NB4 (cell line): ENCODE data around the gene CDHR1.

Source experiments
- DNase-seq: peaks from one replicate; pipeline ENCODE4 v3.0.0; 2010; ENCODE audit warnings: low read depth
- H3K4me3 ChIP-seq: one replicate; pipeline ENCODE4 v1.5.1; 2011; ENCODE audit warnings: mild to moderate bottlenecking, low read depth, low read length, moderate library complexity
- CTCF ChIP-seq: IDR thresholded peaks from one replicate; pipeline ENCODE4 v1.5.1; 2012; ENCODE audit warnings: low read depth, low read length
- MAX ChIP-seq: IDR thresholded peaks from 2 replicates; pipeline ENCODE4 v1.6.1; 2011; ENCODE audit warnings: low read depth, low read length
- MYC ChIP-seq: IDR thresholded peaks from 2 replicates; pipeline ENCODE4 v1.6.1; 2011; ENCODE audit warnings: low read depth, low read length
- POLR2A ChIP-seq: IDR thresholded peaks from 2 replicates; pipeline ENCODE4 v1.6.1; 2011; ENCODE audit warnings: mild to moderate bottlenecking; ENCODE audit not compliant: insufficient read length; ENCODE audit errors: extremely low read depth

Gene CDHR1

GRCh38 chr10:84247496-84247895, 53.2 kb downstream of the CDHR1 start:
- no peak for DNase-seq
- no peak overlapping the region for H3K4me3 ChIP-seq
- TF ChIP-seq MYC, result no peak
- TF ChIP-seq MAX, result no peak
- no peak for TF ChIP-seq CTCF
- no peak for TF ChIP-seq POLR2A

GRCh38 chr10:84248794-84249193, 54.5 kb downstream of the CDHR1 start:
- DNase-seq, result no peak
- H3K4me3 ChIP-seq, result no peak overlapping the region
- no peak for TF ChIP-seq MAX
- TF ChIP-seq CTCF, result no peak
- no peak for TF ChIP-seq MYC

- H3K4me3 ChIP-seq, result no peak overlapping the region
- no peak for DNase-seq
- TF ChIP-seq POLR2A (no peak), CTCF (no peak), MAX (no peak), MYC (no peak)
Measured at GRCh38 chr10:84254552-84255478, 60.5 kb downstream of the CDHR1 start.

GRCh38 chr10:84256510-84257342, 62.4 kb downstream of the CDHR1 start:
- DNase-seq, result peak; percentile 49
- no peak for TF ChIP-seq MYC
- TF ChIP-seq MAX, result no peak
- peak; percentile 30 for TF ChIP-seq CTCF
- TF ChIP-seq POLR2A, result no peak
- no peak overlapping the region for H3K4me3 ChIP-seq

- TF ChIP-seq POLR2A (no peak), MAX (no peak), CTCF (no peak), MYC (no peak)
- DNase-seq, result no peak
- H3K4me3 ChIP-seq, result no peak overlapping the region
Measured at GRCh38 chr10:84257343-84258020, 63.1 kb downstream of the CDHR1 start.
